Mesangial cell (primary cell): Measurements from ENCODE around the gene CXCL13. TPM values are rescaled to one million over a fixed set of nuclear protein-coding genes. Genes with fewer than 3 reads are reported as not detected.

ENCODE experiments used
- total RNA-seq: library from RNA; depleted of rRNA; stranded (reverse); fragments of >200 nt; gene quantifications from 2 replicates; pipeline ENCODE4 v1.2.3, GENCODE V29; 2015

CXCL13 gene, protein sequence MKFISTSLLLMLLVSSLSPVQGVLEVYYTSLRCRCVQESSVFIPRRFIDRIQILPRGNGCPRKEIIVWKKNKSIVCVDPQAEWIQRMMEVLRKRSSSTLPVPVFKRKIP
- total RNA-seq, result not detected in 2 replicates

DNA sequence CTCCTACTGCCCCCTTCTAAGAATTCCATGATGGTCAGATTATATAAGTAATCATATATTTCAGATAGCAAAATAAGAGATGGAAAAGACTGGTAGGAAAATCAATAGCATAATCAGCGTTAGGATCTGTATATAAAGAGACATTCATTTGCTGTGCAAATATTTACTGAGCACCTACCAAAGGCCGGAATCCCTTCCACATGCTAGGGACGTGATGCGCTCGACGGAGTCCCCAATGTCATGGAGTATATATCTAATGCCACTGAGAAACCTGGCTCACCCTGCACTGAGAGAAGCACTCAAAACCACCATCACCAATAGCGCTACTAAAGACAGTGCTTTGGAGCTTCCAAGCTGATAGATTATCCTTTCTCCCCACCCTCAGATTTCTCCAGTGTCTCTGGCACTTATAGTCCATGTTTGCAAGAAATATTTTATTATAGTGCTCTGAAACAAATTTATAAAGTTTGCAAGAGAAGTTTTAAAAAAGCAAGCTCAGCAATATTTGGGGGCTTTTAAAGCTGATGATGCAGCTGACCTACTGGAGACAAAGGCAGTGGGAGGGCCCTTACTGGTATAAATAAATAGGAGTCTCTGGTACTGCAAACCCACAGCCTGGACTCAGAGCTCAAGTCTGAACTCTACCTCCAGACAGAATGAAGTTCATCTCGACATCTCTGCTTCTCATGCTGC lies at the start of gene CXCL13:
Gene CXCL13 (plus strand): TSS at position 611 of the 693 bp plus-strand sequence. CDS start 46 bp downstream, at position 657.

Other genes starting within 250 kb of the CXCL13 start
- 7.2 and 12.4 TPM in 2 replicates for gene CNOT6L, start 213.5 kb downstream of the CXCL13 start, total RNA-seq